ENCODE measurements around the gene SORCS3. TPM values are rescaled to one million over a fixed set of nuclear protein-coding genes. Genes with fewer than 3 reads are reported as not detected.

The SORCS3 gene
- total and polyA plus RNA-seq, 2 donors (not counting 1 experiment from before 2014, with no cell fraction given) = not detected

DNA sequence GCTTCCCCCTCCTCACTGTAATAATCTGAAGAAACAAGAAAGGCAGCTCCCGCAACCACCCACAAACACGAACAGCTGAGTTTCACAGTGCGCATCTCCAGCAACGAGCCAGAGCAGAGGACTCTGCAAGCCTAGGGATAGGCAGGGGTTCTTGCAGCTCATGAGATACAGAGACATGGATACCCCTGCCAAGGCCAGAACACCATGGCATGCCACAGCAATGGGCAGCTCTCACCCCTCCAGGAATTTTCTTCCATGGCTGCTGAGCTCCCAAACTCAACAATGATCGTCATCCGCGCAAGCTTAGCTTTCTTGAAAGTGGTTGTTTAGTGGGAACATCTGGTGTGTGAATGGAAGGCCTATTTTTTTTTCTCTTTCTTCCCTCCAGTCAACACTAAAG lies 637.3 kb downstream of the SORCS3 start:
- ATAC-seq (ENCODE audit: low read depth) (no peak), DNase-seq (no peak)
- H3K79me2 ChIP-seq (ENCODE audit: control insufficient read depth, insufficient read depth, low read length) = no peaks in the 10 kb centered on the region
- no peaks in the 10 kb centered on the region for H3K4me1 ChIP-seq (ENCODE audit: control insufficient read depth in 2 of 2, insufficient read depth in 2 of 2, low read length in 2 of 2)
- no peaks in the 10 kb centered on the region for H3K36me3 ChIP-seq (replicated peaks in 1 of 2; ENCODE audit: control extremely low read depth in 1 of 2, control insufficient read depth in 1 of 2, extremely low read depth in 1 of 2, insufficient read depth in 2 of 2, low read length in 1 of 2)
- H3K4me3 Mint-ChIP-seq = no peak overlapping the region
- no peaks in the 10 kb centered on the region for H3K27me3 Mint-ChIP-seq
- H3K4me1 Mint-ChIP-seq = no peaks in the 10 kb centered on the region
- CTCF ChIA-PET = no interaction called here
- no peaks in the 10 kb centered on the region for H3K27me3 ChIP-seq (replicated peaks in 1 of 4; ENCODE audit: control extremely low read depth in 1 of 4, control insufficient read depth in 3 of 4, insufficient read depth in 4 of 4, low read length in 3 of 4)
- H4K20me1 ChIP-seq (ENCODE audit: control insufficient read depth, insufficient read depth, low read length, poor library complexity, severe bottlenecking) = no peaks in the 10 kb centered on the region
- H3K27ac Mint-ChIP-seq = no peak overlapping the region
- H2AFZ ChIP-seq (ENCODE audit: insufficient read depth, low read depth, low read length, poor library complexity, severe bottlenecking) = no peak overlapping the region
- POLR2A ChIA-PET = no interaction called here
- no peak overlapping the region for H3K27ac ChIP-seq (ENCODE audit: low read length in 2 of 2)
- H3K4me2 ChIP-seq (replicated peaks; ENCODE audit: low read depth, low read length, poor library complexity, severe bottlenecking) = no peak overlapping the region
- no peak overlapping the region for H3K4me3 ChIP-seq (ENCODE audit: control extremely low read depth in 1 of 5, extremely low read depth in 1 of 5, insufficient read depth in 1 of 5, low read depth in 2 of 5, low read length in 4 of 5)
- H3K9me3 Mint-ChIP-seq (ENCODE audit: insufficient read depth) = no peaks in the 10 kb centered on the region
- H3K9me3 ChIP-seq (ENCODE audit: control extremely low read depth in 1 of 3, control insufficient read depth in 2 of 3, insufficient read depth in 1 of 3, low read length in 2 of 3) = no peaks in the 10 kb centered on the region
- no peak for TF ChIP-seq EZH2 (IDR thresholded peaks at IDR 0.05; ENCODE audit: borderline replicate concordance, insufficient read depth, low read depth, low read length, poor library complexity, severe bottlenecking)
- TF ChIP-seq, protein P1, sequence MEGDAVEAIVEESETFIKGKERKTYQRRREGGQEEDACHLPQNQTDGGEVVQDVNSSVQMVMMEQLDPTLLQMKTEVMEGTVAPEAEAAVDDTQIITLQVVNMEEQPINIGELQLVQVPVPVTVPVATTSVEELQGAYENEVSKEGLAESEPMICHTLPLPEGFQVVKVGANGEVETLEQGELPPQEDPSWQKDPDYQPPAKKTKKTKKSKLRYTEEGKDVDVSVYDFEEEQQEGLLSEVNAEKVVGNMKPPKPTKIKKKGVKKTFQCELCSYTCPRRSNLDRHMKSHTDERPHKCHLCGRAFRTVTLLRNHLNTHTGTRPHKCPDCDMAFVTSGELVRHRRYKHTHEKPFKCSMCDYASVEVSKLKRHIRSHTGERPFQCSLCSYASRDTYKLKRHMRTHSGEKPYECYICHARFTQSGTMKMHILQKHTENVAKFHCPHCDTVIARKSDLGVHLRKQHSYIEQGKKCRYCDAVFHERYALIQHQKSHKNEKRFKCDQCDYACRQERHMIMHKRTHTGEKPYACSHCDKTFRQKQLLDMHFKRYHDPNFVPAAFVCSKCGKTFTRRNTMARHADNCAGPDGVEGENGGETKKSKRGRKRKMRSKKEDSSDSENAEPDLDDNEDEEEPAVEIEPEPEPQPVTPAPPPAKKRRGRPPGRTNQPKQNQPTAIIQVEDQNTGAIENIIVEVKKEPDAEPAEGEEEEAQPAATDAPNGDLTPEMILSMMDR (IDR thresholded peaks at IDR 0.05) = no peak
- no peak overlapping the region for H3K9ac ChIP-seq (ENCODE audit: low read length)
- intact Hi-C loops (cut with micrococcal nuclease) = no loop called here
- 98% methylated on average over 4 of the region's 7 CpGs for WGBS (ENCODE audit: insufficient coverage)

DNA sequence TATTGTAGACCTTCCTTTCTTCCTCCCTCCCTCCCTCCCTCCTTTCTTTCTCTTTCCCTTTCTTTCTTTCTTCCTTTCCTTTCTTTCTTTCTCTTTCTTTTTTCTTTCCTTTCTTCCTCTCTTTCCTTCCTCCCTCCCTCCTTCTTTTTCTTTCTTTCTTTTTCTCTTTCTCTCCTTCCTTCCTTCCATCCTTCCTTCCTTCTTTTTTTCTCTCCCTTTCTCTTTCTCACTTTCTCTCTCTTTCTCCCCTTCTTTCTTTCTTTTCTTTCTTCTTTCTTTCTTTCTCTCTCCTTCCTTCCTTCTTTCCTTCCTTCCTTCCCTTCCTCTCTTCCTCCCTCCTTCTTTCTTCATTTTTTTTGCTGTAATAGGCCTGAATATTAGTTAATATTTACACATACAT lies 638.0 kb downstream of the SORCS3 start:
- H4K20me1 ChIP-seq (ENCODE audit: control insufficient read depth, insufficient read depth, low read length, poor library complexity, severe bottlenecking) = no peaks in the 10 kb centered on the region
- TF ChIP-seq, protein P1 (IDR thresholded peaks at IDR 0.05) = no peak
- no peak for TF ChIP-seq EZH2 (IDR thresholded peaks at IDR 0.05; ENCODE audit: borderline replicate concordance, insufficient read depth, low read depth, low read length, poor library complexity, severe bottlenecking)
- Mint-ChIP-seq H3K9me3 (ENCODE audit: insufficient read depth) (no peaks in the 10 kb centered on the region), H3K27me3 (no peaks in the 10 kb centered on the region), H3K4me3 (no peak overlapping the region), H3K4me1 (no peaks in the 10 kb centered on the region), H3K27ac (no peak overlapping the region)
- intact Hi-C loops (cut with micrococcal nuclease) = no loop called here
- H3K4me2 ChIP-seq (replicated peaks; ENCODE audit: low read depth, low read length, poor library complexity, severe bottlenecking) = no peak overlapping the region
- no peak for DNase-seq
- H3K4me3 ChIP-seq (ENCODE audit: control extremely low read depth in 1 of 5, extremely low read depth in 1 of 5, insufficient read depth in 1 of 5, low read depth in 2 of 5, low read length in 4 of 5) = no peak overlapping the region
- no peak for ATAC-seq (ENCODE audit: low read depth)
- no peaks in the 10 kb centered on the region for H3K79me2 ChIP-seq (ENCODE audit: control insufficient read depth, insufficient read depth, low read length)
- ChIA-PET CTCF (no interaction called here), POLR2A (no interaction called here)
- no peaks in the 10 kb centered on the region for H3K9me3 ChIP-seq (ENCODE audit: control extremely low read depth in 1 of 3, control insufficient read depth in 2 of 3, insufficient read depth in 1 of 3, low read length in 2 of 3)
- no peak overlapping the region for H3K27ac ChIP-seq (ENCODE audit: low read length in 2 of 2)
- H3K27me3 ChIP-seq (replicated peaks in 1 of 4; ENCODE audit: control extremely low read depth in 1 of 4, control insufficient read depth in 3 of 4, insufficient read depth in 4 of 4, low read length in 3 of 4) = no peaks in the 10 kb centered on the region
- no peak overlapping the region for H3K9ac ChIP-seq (ENCODE audit: low read length)
- H3K4me1 ChIP-seq (ENCODE audit: control insufficient read depth in 2 of 2, insufficient read depth in 2 of 2, low read length in 2 of 2) = no peaks in the 10 kb centered on the region
- no peaks in the 10 kb centered on the region for H3K36me3 ChIP-seq (replicated peaks in 1 of 2; ENCODE audit: control extremely low read depth in 1 of 2, control insufficient read depth in 1 of 2, extremely low read depth in 1 of 2, insufficient read depth in 2 of 2, low read length in 1 of 2)
- no peak overlapping the region for H2AFZ ChIP-seq (ENCODE audit: insufficient read depth, low read depth, low read length, poor library complexity, severe bottlenecking)

All from B cell (primary cell).